T-helper 1 cell (primary cell): ENCODE measurements around the gene CNTN1.
"Not testable (repeated sequence)": the region's sequence is repeated elsewhere in the genome, so short reads cannot be mapped to it uniquely, and the experiment has no call there.

Experiments
- DNase-seq, 5 donors: peaks; one replicate each; pipeline ENCODE4 v3.0.0-alpha.2; 2012 to 2020

CNTN1 gene

DNA sequence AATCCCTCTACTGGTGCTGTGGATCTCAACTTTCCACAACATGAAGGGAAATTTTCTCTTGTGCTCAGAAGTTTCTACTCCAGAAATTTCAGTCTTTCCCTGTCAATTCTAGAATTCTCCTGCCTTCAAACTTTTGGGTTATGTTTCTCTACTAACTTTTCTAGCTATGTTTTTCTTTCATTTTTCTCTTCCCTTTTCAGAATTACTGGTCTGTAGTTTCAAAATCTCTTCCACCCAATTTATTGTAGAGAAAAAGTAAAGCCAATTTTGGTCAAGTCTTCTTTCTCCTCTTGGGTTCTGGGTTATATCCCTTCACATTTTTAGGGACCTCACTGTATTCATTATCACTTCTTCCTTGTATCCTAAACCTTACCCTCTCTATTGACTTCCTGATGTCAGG lies 18.9 kb downstream of the CNTN1 start:
- no peak for DNase-seq

DNA sequence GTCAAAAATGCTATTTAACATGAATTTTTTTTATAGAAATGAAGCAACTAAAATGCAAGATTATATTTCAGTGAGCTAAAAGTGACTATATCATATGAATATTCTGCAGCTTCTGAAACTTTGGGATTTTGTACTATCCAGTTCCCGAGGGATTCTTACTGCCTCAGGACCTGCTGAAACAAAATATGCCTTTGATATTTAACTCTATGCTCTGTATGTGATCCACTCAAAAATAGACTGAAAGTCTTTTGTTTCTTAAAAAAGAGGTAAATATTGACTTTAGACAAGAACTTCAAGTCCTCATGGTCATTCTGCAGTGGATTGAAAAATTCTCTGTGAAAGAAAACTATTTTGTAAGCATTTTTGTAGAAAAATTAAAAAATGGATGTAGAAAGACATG lies 22.4 kb downstream of the CNTN1 start:
- DNase-seq: no peak

DNA sequence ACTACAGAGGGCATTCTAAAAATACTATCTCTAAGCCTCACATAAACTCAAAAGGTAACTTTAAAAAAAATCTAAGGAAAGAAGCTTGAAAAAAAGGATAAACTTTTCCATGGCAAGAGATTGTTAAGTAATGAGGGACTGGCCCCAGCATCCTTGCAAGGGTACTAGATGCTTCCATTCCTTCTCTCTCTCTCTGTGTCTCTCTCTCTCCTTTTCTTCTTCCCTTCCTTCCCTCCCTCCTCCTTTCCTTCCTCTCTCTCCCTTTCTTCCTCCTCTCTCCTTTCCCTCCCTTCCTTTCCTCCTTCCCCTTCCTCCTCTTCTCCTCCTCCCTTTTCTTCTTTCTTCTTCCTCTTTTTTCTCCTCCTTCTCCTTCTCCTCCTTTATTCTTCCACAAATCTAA lies 23.8 kb downstream of the CNTN1 start:
- no peak for DNase-seq

DNA sequence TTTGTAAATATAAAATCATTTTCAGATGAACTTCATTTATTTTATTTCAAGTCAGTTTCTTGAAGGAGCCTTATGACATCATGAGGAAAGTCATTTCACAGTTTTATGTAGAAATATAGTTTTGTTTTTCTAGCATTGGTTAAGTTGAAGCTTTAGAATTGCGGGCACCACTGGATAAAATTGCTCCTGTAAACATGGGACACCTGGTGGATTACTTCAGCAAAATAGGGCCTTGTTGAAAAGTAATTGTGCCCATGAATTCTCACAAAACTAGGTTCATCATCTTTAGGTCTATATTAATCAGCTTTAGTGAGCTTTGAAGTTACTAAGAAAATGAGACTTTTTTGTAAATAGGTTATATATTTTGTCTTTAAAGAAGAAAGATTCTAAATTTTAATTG lies 25.3 kb downstream of the CNTN1 start:
- no peak for DNase-seq

DNA sequence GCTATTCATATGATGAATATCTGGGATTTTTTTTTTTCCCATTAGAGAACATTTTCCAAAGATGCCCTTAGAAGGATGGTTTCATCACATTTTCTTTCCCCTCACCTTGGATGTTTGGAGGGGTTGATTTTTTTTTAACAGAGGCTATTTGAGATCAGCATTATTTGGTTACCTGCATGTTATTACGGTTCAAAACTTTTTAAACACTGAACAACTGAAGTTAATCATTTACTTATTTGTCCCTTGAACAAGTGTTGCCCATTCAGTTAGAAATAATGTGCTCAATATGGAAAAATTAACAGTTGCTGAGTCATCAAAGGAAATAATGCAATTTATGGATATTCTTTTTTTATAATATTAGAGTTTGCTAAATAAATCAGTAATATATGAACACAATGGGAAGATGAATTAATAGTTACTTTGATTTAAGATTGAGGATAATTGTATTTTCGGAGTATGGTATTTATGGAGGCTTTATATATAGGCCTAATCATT lies 26.7 kb downstream of the CNTN1 start:
- DNase-seq: no peak

DNA sequence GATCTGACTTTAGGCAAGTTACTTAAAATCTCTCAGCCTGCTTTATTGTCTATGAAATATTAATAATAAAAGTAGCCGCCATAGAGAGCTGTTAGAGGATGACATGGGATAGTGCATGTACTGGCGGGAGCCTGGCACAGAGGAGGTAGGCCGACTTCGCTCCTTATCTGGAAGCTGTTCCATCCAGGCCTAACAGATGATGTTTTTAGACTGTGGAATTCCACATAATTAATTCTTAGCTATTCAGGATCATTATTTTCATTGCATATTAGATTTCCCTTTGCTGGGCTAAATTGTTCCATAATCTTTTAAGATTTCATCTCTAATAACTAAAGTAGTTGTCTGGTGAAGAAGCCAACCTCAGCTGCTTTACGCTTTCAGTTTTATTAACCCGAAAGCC lies 30.8 kb downstream of the CNTN1 start:
- DNase-seq: no peak

DNA sequence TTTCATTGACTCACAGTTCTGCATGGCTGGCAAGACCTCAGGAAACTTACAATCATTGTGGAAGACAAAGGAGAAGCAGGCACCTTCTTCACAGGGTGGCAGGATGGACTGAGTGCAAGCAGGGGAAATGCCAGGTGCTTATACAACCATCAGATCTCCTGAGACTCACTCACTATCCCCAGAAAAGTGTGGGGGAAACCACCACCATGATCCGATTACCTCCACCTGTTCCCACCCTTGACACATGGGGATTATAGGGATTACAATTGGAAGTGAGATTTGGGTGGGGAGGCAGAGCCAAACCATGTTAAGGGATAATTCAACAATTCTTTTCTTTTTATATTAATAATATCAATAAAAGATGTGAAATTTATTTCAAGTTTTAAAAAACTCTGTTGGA lies 34.1 kb downstream of the CNTN1 start:
- DNase-seq: no peak

DNA sequence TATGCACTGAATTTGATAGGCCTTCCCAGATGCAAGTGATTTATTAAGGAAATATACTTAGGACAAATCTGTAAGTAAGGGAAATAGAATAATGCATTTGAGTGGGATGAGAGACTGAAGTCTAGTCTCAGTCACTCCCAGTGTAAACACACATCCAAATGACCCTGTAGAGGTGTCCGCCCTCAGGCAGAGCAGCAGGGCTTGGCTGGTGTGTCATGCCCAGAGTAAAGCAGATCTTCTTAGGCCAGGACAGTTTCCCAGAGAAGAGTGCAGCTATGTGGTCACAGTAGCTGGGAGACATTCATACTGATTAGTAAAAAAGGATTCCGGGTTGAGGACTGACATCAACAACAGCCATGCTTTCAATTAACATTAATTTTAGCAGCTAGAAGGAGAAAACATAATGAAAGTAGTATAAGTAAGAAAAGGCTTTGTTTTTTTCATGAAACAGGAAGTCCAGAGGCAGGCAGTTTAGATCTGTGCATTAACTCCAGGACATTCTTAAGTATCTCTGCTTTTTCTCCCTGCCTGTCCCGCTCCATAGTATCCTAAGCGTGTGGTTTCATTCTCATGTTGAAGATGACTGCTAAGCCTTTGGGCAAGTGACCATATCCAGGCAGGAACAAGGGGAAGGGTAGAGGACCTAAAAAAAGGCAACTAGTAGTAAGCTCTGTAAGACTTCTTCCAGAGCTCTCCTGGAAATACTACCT lies 35.7 kb downstream of the CNTN1 start:
- DNase-seq: no peak

DNA sequence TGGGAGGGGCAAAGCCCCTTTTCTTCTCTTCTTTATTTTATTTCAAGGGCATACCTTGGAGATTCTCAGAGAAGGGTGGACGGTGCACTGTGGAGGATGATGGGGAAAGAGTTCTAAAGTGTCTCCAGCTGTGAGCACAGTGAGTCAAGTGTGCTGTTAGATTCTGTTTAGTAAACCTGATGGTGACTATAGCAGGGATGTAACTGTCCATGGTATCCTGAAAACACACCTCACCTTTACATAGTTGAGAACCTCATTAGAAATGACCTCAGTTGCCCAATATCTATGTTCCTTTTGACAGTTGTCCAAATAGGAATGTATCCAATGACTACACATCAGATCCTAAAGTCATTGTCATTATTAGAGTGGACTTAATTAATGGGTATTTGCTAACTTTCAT lies 38.0 kb downstream of the CNTN1 start:
- no peak for DNase-seq

DNA sequence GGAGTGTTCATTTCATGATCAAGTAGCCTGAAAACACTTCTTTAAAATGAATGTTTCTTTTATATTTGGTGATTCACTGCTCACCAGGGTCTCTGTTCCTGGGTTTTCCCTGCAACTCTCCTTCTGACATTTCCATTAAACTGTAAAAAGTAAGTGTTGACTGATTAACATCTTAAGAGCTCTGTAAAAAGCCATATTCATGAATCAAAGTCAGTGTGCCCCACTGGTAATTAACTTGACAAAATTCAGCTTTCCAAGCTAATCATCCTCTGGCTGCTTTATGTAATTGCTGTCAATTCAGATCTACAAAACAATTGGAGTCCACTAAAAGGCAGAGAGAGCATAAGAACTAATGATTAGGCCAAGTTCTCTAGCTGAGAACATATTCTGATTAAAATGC lies 41.6 kb downstream of the CNTN1 start:
- no peak for DNase-seq

DNA sequence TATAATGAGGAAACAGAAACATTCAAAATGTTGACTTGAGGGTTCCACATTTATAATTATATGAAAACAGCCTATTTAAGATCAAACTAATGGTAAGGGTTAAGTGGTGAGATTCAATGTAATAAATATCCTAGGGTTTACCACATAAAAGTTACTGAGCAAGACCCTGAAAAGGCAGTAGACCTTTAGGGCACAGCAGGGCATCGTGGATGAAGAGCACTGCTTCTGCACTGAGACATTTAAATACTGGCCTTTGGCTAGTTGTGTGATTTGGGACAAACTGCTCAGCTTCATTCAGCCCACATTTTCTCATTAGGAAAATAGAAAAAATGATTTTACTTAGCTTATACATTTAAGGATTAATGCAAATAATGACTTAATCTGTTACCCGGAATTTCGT lies 42.0 kb downstream of the CNTN1 start:
- DNase-seq: no peak

DNA sequence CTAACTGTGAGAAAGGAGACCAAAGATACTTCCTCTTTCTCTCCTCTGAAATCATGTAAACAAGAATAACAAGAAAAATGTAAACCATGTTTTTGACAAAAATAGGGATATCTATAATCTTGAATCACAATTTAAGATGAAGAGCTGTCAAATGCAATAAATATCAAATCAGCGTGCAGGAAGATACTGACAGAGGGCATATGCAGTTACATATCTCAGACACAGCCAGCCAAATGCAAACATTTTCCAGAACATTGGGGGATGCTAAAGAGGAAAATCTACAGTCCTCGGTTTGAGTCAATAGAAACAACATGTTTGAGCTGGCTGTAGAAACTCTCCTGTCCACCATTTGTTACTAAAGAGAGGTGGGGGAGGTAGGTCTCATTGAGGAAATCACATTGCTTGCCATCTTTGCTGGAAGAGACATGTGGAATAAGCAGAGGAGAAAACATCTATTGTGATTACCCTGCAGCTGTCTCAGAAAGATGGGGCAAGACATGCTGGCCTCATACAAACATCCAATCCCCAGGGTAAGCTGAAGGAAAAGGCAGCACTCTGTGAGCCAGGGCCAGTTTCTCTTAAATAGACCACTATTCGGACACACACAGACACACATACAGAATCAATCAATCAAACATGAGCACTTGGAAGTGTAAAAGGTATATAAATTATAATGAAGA lies 43.5 kb downstream of the CNTN1 start:
- DNase-seq: no peak

DNA sequence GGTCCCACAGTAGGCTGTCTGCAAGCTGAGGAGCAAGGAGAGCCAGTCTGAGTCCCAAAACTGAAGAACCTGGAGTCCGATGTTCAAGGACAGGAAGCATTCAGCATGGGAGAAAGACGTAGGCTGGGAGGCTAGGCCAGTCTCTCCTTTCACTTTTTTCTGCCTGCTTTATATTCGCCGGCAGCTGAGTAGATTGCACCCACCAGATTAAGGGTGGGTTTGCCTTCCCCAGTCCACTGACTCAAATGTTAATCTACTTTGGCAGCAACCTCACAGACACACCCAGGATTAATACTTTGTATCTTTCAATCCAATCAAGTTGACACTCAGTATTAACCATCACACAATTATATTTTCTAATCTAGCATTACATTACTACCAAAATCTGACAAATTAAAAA lies 45.2 kb downstream of the CNTN1 start:
- DNase-seq: not testable (repeated sequence)

DNA sequence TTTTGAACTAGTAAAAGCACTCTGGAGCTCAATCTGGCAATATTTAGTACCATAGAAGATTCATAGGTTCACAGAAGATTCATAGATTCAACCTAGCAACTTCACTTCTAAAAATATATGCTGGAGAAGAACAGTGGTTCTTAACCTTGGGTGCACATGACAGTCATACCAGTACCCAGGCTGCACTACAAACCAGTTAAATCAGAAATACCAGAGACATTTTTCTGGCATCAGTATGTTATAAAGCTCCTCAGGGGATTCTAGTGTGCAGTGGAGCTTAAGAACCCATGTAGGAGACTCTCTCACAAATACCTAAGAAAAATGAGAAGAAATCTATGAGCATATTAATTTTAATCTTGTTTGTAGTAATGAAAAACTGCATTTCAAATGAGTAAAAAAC lies 46.6 kb downstream of the CNTN1 start:
- DNase-seq: no peak

DNA sequence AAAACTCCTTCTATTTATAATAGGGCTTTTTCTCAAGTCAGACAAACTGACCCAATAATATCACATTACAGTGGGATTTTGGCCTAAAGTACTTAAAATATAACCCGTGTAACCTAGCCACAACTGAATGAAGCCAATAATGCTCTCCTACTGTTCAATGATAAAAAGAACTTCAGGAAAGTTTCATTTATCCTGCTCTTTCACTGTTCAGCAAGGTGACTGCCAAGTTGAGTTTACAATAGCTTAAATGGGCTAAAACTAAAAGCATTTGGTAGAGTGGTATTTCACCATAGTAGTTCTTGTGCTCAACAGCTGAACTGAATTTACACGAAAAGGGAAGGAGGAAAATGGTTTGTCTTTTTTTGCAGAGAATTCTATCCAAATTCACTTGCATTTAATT lies 49.8 kb downstream of the CNTN1 start:
- DNase-seq: no peak

DNA sequence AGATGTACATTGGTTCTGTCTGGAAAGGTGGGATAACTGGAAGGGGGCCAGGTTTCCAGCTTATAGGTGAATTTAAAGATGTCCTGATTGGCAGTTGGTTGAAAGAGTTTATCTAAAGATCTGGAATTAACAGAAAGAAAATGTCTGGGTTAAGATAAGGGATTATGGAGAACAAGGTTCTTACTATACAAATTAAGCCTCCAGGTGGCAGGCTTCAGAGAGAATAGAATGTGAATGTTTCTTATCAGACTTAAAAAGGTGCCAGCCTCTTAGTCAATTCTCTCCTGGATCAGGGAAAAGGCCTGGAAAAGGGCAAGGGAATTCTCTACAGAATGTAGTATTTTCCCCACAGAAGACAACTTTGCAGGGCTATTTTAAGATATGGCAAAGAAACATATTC lies 53.1 kb downstream of the CNTN1 start:
- no peak for DNase-seq

DNA sequence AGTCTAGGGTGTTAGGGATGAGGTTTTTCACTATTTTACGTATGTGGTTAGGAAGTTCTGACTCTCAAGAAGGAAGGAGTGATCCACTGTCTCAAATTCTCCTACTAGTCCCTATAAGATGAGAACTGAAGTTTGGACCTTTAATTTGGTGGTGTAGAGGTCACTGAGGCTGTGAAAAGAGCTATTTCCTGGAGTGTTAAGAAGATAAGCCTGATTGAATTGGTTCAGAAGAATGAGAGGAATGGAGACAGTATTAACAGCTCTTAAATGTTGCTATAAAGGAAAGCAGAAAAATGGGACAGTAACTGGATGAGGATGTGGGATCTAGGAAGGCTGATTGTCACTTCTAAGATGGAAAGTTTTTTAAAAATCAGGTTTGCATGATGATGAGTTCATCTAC lies 57.6 kb downstream of the CNTN1 start:
- no peak for DNase-seq

DNA sequence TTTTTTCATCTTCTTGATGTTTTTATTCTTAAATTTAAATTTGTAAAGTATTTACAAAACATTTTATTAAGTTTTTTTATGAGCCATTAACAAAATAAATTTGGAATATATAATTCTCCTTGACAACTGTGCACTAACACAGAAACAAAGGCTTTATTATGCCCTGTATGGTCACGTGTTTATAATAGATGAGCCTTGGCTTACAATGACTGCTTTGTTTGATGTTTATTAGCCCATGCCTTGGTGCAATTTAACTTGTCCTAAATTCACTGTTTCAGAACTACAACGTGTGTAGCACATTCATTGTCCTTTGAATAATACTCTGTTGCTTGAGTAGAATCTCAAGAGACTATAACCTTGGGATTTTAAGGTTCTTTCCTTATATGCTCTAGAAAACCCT lies 59.8 kb downstream of the CNTN1 start:
- DNase-seq: no peak

DNA sequence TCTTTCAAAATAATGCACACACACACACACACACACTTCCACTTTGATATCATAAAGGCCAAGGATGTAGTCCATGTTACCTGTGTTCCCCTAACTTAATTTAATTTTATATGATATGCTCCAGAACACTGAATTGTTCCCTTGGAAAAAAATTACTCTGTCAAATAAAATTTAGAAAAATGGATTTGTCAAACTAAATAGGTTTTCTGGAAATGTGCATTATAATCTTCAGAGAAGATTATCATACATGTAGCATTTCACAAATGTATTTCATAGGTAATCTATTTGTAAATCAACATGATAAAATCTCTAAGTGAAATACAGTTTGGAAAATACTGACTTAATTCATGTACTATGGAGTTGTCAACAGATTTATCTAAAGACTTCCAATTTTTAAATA lies 68.6 kb downstream of the CNTN1 start:
- no peak for DNase-seq

DNA sequence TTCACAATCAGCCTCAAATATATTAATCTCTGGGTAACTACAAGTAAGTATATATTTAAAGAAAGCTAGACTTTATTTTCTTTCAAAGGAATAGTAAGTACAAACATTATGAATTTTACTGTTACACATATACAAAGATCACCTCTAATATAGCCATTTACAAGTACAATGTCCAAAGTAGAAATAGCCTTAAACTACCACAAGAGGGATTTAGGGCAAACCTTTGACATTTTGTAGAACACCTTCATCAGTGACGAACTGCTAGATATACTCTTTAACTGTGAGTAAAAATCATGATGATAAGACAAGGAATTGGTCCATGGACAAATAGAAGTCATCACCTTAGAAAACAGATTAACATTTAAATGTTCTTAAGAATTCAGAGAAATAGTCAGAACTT lies 69.8 kb downstream of the CNTN1 start:
- DNase-seq: no peak

DNA sequence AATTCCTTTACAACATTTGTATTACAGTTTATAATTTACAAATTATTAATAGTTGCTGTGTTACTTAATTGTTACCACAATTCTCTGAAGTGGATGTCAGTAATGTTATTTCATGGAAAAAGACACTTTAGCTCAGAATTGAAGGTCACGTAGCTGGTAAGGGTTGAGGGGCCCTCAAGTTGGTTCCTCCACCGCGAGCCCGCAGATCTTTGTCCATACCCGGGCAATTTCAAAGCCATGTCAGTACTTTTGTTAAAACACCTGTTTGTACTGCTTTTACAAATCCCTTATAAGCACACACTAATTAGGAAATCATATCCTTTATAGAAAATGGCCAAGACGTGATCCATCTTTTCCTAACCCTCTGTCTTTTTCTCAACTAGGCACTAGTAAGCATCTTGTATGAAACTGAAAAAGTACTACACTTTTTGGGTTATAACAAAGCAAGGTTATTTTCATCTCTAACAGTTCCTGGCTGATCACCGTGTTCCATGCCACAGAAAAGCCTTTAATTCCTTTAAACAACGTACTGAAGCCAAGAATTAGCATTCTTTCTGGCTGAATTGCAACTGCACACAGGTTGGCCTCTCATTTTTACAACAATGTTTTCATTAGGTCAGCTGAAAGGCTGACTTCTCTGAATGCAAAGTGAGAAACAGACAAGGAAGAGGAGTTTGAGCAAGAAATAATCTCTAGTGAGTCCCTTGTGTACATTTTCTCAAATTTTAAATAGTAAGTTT lies 76.1 kb downstream of the CNTN1 start:
- DNase-seq: no peak

DNA sequence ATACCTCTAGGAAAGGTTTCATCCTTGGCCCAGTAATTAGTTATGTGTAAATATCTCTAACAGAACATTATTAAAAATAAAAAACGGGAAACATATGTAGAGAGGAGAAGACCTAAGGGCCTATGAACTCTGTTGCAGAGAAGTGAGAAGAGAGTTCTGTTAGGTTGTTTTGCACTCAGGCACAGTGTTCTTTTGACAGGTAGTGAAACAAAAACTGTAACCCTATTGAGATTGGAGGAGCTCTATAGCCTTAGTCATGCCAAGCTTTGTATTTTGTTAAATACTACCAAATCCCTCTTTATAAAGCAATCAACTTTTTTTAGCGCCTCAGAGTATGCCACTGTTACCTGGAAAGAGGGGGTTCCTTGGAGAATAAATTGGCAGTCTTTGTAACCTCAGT lies 77.6 kb downstream of the CNTN1 start:
- DNase-seq: no peak

DNA sequence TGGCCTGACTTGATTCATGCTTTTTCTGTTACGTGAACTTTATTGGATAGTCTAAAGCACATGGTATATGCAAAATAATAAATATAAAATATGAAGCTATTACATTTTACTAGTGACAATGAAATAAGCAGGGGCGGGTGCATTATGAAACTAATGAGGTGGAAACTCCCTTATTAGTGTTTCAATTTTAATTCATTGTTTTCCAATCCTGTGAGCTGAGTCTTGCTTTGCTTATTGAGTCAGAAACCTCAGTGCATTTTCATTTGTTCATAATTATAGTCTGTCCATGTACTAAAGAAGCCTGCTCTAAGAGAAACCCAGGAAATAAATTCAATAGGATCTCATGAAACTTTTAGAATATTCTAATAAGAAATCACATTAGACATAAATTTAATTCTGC lies 78.5 kb downstream of the CNTN1 start:
- no peak for DNase-seq

DNA sequence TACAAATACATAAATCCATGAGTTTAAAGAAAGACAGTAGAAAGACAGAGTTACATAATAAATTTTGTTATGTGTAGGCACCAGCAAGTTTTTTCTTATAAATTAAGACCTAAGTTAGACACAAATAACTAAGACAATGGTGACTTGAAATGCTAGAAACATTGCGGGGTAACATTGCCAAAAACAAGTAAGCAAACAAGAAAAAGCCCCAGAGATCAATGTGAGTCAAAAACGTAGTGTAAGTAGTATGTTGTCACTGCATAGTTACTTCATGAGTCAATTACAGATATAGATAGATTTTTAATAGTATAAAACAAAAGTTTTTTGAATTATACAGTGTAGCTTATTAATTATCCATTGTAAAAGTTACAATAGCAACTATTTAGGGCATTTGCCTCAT lies 83.4 kb downstream of the CNTN1 start:
- no peak for DNase-seq
